Renal pelvis (tissue), 4 donors: ENCODE data around the gene LYPD5. TPM values are rescaled to one million over a fixed set of nuclear protein-coding genes. Genes with fewer than 3 reads are reported as not detected.
"Not testable (repeated sequence)": the region's sequence is repeated elsewhere in the genome, so short reads cannot be mapped to it uniquely, and the experiment has no call there.

ENCODE experiments used
- DNase-seq: peaks from one replicate; pipeline ENCODE4 v3.0.0-alpha.2; 2013
- polyA plus RNA-seq, 3 donors: library from polyadenylated mRNA; unstranded; fragments of 120-200 nt; gene quantifications; one replicate each; pipeline ENCODE4 v1.2.1, GENCODE V29; 2013; ENCODE audit not compliant: insufficient read length in 3 of 3

Gene LYPD5
- polyA plus RNA-seq, 3 donors: 0.53 to 0.56 (median 0.55) TPM

DNA sequence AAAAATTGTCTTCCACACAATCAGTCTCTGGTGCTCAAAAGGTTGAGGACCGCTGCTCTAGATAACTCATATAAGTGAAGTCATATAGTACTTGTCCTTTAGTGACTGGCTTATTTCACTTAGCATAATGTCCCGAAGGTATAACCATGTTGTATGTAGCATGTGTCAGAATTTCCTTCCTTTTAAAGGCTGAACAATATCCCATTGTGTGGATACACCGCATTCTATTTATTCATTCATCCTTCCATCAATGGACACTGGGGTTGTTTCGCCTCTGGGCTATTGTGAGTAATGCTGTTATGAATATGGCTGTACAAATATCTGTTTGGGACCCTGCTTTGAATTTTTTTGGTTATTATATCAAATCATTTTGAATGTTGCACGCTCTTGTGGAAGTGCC, 4.6 kb upstream of the LYPD5 start:
- DNase-seq: no peak

GRCh38 chr19:43806401-43806800, 4.2 kb upstream of the LYPD5 start:
- not testable (repeated sequence) for DNase-seq

GRCh38 chr19:43804432-43804831, 2.2 kb upstream of the LYPD5 start:
- DNase-seq: no peak

DNA sequence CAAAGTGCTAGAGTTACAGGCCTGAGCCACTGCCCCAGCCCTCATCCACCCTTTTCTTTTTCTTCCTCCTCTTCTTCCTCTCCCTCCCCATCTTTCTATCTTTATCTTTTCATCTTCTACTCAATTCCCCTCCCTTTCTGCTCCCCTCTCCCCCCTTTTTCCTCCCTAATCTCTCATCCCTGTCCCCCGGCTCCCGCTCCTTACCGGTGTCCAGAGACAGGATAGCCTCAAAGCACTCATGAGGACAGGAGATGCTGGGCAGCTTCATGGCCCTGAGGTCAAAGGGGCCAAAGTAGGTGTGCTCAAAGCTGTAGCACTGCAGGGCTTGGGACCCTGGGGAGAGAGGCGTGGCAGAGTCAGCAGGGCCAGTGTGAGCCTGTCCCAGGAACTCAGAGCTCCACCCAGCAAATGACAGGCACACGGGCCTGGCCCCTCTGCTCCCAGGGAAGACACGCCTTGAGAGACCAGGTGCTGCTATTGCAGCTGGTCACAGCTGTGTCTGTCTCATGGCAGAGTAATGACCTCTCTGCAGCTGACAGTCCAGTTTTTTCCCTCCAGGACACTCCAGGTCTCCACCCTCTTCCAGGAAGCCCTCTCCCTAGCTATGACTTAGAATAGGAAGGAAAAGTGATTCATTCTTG, 2.6 kb downstream of the LYPD5 start:
- DNase-seq: no peak

DNA sequence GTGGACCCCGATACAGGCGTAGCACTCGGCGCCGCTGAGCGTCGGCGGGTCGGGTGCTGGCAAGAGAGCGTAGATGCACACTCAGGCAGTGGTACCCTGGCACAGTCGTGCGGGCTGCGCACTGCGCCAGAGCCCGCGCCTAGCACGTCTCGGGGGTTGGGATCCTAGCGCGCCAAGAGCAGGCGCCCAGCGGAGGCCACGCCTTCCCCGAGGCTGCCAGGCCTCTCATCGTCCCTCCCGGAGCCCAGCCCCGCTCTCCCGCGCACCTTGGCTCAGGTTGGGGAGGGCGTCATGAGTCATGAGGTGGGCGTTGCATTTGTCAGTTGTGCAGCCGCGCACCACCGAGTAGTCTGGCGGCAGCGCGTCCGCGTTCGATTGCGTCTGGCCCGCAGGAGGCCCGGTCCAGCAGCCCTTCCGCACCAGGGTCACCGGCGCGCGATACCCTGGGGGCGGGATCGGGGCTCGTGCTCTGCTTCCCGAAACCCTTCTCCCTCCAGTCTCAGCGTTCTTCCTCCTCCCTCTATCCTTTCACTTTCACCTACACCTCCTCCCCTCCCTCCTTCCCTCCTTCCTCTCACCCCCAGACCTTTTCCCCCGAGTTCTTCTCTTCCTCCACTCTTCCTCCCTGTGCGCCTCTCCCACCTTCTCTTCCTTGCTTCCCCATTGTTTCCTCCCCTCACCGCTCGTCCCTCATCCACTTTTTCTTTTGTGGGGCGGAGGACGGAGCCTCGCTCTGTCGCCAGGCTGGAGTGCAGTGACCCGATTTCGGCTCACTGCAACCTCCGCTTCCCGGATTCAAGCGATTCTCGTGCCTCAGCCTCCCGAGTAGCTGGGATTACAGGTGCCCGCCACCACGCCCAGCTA, 3.5 kb downstream of the LYPD5 start:
- DNase-seq: no peak

GRCh38 chr19:43798026-43798545, 4.2 kb downstream of the LYPD5 start:
- DNase-seq: no peak

DNA sequence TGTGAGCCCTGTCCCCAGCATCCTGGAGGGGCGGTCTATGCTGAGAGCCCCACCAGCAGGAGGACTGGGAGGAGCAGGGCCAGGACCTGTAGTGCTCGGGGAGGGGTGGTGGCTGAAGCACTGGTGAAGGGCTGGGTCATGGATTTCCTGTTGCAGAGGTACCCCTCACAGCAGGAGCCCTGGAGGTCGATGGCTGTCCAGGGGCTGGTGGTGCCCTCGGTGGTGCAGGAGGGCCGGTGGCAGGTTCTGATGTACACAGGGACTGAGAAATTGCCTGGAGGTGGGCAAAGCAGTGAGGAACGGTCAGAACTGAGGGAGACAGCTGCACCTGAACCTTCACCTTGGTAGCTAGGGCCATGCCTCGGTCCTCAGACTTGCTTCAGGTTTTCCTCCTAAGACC, 4.7 kb downstream of the LYPD5 start:
- DNase-seq: no peak

- DNase-seq: no peak
These were observed 5.1 kb downstream of the LYPD5 start for GRCh38 chr19:43797118-43797517.

- no peak for DNase-seq
These were observed 11.7 kb downstream of the LYPD5 start for GRCh38 chr19:43790587-43790986.

DNA sequence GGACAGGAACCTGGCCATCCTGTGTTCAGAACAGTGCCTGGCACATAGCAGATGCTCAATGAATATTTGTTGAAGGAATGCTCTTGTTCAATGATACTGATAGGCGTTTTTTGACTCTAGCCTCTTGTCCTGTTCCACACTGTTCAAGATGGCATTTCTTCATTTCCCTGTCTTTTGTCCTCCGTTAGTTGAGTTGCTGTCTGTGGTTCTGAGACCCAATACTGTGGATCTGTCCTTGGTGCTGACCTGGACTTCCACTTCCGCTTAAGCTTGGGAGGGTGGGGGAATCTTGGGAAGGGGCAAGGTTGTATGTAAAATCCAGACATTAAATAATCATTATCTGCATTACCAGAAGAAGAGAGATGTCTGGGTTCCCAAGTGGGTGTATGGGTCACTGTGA, 13.2 kb downstream of the LYPD5 start:
- DNase-seq: no peak

DNA sequence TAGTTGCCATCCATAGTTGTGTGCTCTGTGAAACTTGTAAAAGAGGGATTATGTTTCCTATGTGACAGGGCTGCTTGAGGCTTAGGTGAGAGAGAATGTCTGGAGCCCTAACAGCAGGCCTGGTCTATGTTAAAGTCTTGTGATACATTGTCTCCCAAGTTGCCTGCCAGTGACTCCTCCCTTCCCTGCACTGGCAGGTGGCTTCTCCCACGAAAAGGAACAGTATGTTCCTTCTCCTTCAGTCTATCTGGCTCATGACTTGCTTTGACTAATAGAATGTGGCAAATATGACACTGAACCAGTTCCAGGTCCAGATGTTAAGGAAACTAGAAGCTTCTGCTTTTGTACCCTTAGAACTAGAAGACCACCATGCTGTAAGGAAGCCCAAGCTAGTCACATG, 15.6 kb downstream of the LYPD5 start:
- DNase-seq: no peak

DNA sequence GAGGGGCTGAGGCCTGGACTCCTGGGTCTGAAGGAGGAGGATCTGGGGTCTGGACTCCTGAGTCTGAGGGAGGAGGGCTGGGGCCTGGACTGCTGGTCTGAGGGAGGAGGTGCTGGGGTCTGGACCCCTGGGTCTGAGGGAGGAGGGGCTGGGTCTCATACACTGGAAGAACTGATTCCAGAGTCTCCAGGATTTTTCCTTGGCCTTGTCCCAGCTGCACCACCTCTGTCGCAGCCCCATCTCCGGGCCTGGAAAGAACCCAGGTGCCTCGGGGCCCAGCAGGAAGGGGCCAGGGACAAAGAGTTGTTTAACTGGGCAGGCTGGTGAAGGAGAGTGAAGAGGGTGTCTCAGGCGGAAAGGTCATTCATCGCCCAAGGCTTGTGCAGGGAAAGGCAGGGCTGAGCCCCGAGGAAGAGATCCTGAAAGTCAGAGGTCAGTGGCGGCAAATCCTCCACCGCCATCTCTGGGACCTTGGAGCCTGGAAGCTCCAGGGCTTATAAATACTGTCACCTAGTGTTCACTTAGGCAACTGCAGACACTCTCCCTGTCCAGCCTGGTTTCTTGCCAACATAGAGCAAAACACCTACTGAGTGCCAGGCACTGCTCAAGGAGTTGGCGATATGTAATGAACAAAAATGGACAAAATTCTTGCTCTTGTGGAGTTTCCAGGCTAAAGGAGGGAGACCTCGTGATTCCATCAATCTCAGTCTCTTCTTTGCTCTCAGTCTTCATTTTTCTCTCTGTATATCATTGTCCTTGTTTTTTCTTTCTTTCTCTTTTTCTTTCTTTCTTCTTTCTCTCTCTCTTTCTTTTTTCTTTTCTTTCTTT, 17.1 kb downstream of the LYPD5 start:
- no peak for DNase-seq

DNA sequence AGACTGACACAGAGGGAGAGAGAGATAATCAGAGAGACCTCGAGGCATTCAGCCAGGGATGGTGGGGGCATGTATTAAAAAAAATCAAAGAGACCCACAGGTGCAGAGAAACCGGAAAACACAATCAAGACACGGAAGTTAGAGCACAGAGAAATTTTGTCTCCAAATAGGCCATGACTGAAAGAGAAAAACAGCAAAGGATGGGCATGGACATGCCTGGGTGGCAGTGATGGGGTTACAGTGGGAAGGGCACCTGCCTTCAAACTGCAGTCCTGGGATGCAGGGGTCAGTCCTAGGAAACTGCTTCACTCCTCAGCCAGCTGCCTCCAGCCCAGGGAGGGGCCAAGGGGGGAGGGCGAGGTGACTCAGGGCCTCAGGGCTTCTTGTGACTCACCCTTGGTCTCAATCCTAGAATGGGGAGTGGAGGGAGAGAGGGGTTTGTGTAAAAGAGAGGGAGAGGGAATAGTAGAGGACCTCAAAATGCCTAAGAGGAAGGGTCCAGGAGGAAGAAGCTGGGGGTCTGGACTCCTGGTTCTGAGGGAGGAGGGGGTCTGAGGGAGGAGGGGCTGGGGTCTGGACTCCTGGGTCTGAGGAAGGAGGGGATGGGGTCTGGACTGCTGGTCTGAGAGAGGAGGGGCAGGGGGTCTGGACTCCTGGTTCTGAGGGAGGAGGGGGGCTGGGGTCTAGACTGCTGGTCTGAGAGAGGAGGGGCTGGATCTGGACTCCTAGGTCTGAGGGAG, 17.8 kb downstream of the LYPD5 start:
- no peak for DNase-seq

- DNase-seq: no peak
These were observed 18.6 kb downstream of the LYPD5 start for GRCh38 chr19:43783636-43784035.

DNA sequence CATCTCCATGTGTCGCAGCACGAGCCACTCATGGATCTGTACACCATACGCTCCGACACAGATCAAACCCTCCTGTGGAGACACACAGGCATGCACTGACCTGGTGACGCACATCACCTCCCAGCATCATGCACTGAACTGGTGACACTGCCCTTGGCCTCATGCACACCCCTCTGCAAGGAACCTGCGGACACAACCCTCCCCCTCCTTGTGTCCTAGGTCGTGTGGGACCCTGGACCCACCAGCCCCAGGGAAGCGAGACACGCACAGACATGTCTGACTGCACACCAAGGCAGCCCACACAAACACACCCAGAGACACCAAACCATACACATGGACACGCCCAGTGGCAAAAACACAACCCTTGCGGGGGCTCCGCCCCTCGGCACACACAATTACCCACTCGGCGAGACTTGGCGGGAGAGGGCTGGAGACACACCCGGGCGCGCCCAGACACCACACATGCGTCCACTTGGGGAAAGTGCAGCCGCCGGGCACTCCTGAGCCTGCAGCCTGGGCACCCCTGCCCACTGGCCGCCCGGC, 19.5 kb downstream of the LYPD5 start:
- DNase-seq: no peak

- no peak for DNase-seq
These were observed 20.0 kb downstream of the LYPD5 start for GRCh38 chr19:43782311-43782660.

GRCh38 chr19:43781630-43782310, 20.5 kb downstream of the LYPD5 start:
- no peak for DNase-seq

GRCh38 chr19:43780706-43781525, 21.3 kb downstream of the LYPD5 start, which contains the start of gene KCNN4:
TSS of gene KCNN4 (minus strand) at chr19:43780973. CDS start at chr19:43780861, 112 bp downstream.
- DNase-seq: no peak

DNA sequence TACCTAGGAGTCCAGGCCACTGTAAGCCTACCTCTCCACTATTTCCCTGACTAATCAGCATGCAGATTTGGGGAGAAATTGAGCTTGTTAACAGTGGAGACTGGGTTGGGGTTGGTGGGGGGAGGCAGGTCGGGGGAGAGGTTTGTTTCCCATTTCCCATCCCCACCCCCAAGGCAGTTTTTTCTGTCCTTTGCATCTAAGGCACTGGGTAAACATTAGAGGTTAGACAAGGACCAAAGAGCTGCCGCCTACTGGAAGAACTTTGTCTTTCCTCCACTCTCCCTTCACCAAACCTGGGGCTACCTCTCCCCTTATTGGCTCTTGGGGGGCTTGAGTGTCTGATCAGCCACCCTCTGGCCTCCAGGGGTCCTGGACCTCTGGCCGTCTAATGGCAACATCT, 22.4 kb downstream of the LYPD5 start:
- DNase-seq: no peak
